Glutamatergic neuron (in vitro differentiated cells): Measurements from ENCODE around the gene SKI. TPM values are rescaled to one million over a fixed set of nuclear protein-coding genes. Genes with fewer than 3 reads are reported as not detected.

Source experiments
- DNase-seq: peaks from one replicate; pipeline ENCODE4 v3.0.0; 2022
- H3K27ac Mint-ChIP-seq: one replicate; pipeline ENCODE4 v1.8.0; 2020; ENCODE audit warnings: mild to moderate bottlenecking, mixed read lengths, inconsistent platforms; ENCODE audit not compliant: unreplicated experiment
- H3K27me3 Mint-ChIP-seq: one replicate; pipeline ENCODE4 v1.8.0; 2020; ENCODE audit warnings: mild to moderate bottlenecking, moderate library complexity, mixed read lengths, inconsistent platforms; ENCODE audit not compliant: unreplicated experiment
- H3K36me3 Mint-ChIP-seq: one replicate; pipeline ENCODE4 v1.8.0; 2020; ENCODE audit warnings: mild to moderate bottlenecking, mixed read lengths, inconsistent platforms; ENCODE audit not compliant: unreplicated experiment
- H3K4me1 Mint-ChIP-seq: one replicate; pipeline ENCODE4 v1.8.0; 2020; ENCODE audit warnings: mild to moderate bottlenecking, low read depth, mixed read lengths, inconsistent platforms; ENCODE audit not compliant: unreplicated experiment
- H3K4me3 Mint-ChIP-seq: one replicate; pipeline ENCODE4 v1.8.0; 2020; ENCODE audit warnings: mild to moderate bottlenecking, mixed read lengths, inconsistent platforms; ENCODE audit not compliant: unreplicated experiment
- H3K9me3 Mint-ChIP-seq: one replicate; pipeline ENCODE4 v1.8.0; 2020; ENCODE audit warnings: mild to moderate bottlenecking, moderate library complexity, mixed read lengths, inconsistent platforms; ENCODE audit not compliant: unreplicated experiment
- CTCF ChIP-seq: fragments of 200-600 bp; sonication (generic); IDR thresholded peaks from one replicate; pipeline ENCODE4 v1.5.0; 2021; ENCODE audit not compliant: partially characterized antibody, unreplicated experiment
- total RNA-seq: library from RNA; stranded (reverse); fragmentation: NEBNext Ultra II Directional; extraction: Animal tissue kit (Norgen Biotek cat#: 25700); gene quantifications from one replicate; pipeline ENCODE4 v1.2.1, GENCODE V29; 2021; ENCODE audit not compliant: unreplicated experiment

SKI gene
- total RNA-seq, 1 donor from 2014 or later, result 143 TPM

GRCh38 chr1:2274929-2275475 is 46.9 kb downstream of the SKI start:
- Mint-ChIP-seq H3K4me1 (peaks cover 51% of the 10 kb centered on the region), H3K27ac (peak overlapping the region; percentile 62)

GRCh38 chr1:2275796-2276536 is 47.8 kb downstream of the SKI start:
- Mint-ChIP-seq H3K27ac (peak overlapping the region; percentile 43), H3K4me3 (peak overlapping the region; percentile 15), H3K4me1 (peaks cover 47% of the 10 kb centered on the region), H3K27me3 (peaks cover 9% of the 10 kb centered on the region), H3K9me3 (peaks cover 18% of the 10 kb centered on the region), H3K36me3 (no peaks in the 10 kb centered on the region)
- no peak for TF ChIP-seq CTCF
- no peak for DNase-seq

More at GRCh38 chr1:2274929-2275475, 46.9 kb downstream of the SKI start:
- TF ChIP-seq CTCF, result no peak
- no peak for DNase-seq
- peaks cover 9% of the 10 kb centered on the region for H3K27me3 Mint-ChIP-seq
- H3K36me3 Mint-ChIP-seq, result no peaks in the 10 kb centered on the region
- H3K9me3 Mint-ChIP-seq, result peaks cover 18% of the 10 kb centered on the region
- peak overlapping the region; percentile 42 for H3K4me3 Mint-ChIP-seq

GRCh38 chr1:2276803-2277580 is 48.9 kb downstream of the SKI start:
- H3K36me3 Mint-ChIP-seq, result no peaks in the 10 kb centered on the region
- peak overlapping the region; percentile 54 for H3K27ac Mint-ChIP-seq
- H3K9me3 Mint-ChIP-seq, result peaks cover 17% of the 10 kb centered on the region
- DNase-seq, result no peak
- peaks cover 8% of the 10 kb centered on the region for H3K27me3 Mint-ChIP-seq
- TF ChIP-seq CTCF, result no peak
- peak overlapping the region; percentile 75 for H3K4me3 Mint-ChIP-seq
- H3K4me1 Mint-ChIP-seq, result peaks cover 45% of the 10 kb centered on the region

- H3K27me3 Mint-ChIP-seq, result peaks cover 7% of the 10 kb centered on the region
- peak overlapping the region; percentile 75 for H3K4me3 Mint-ChIP-seq
- peaks cover 16% of the 10 kb centered on the region for H3K9me3 Mint-ChIP-seq
- no peak for DNase-seq
- H3K4me1 Mint-ChIP-seq, result peaks cover 43% of the 10 kb centered on the region
- peak overlapping the region; percentile 55 for H3K27ac Mint-ChIP-seq
- TF ChIP-seq CTCF, result no peak
- no peaks in the 10 kb centered on the region for H3K36me3 Mint-ChIP-seq
Observed at GRCh38 chr1:2277741-2278488, 49.8 kb downstream of the SKI start.
